Stimulated activated CD4-positive, alpha-beta T cell treated with anti-CD3 and anti-CD28 coated beads, Interleukin-2, amount 100 ng/mL, for 4 hours (primary cell): ENCODE data around the gene SLC16A10.
"Not testable (repeated sequence)": the region's sequence is repeated elsewhere in the genome, so short reads cannot be mapped to it uniquely, and the experiment has no call there.

Experiments
- DNase-seq: peaks from one replicate; pipeline ENCODE4 v3.0.0-alpha.2; 2020; ENCODE audit warnings: low read depth

Gene SLC16A10

GRCh38 chr6:111219785-111220184, 132.5 kb downstream of the SLC16A10 start:
- DNase-seq = no peak

GRCh38 chr6:111220383-111221031, 133.2 kb downstream of the SLC16A10 start:
- no peak for DNase-seq

GRCh38 chr6:111221804-111222203, 134.5 kb downstream of the SLC16A10 start:
- no peak for DNase-seq

GRCh38 chr6:111222341-111222740, 135.0 kb downstream of the SLC16A10 start:
- DNase-seq = no peak

- DNase-seq = no peak
Measured at GRCh38 chr6:111228094-111228493, 140.8 kb downstream of the SLC16A10 start.

GRCh38 chr6:111230351-111231089, 143.2 kb downstream of the SLC16A10 start:
- no peak for DNase-seq

- no peak for DNase-seq
Measured at GRCh38 chr6:111231090-111231459, 143.8 kb downstream of the SLC16A10 start.

GRCh38 chr6:111237852-111238251, 150.5 kb downstream of the SLC16A10 start:
- no peak for DNase-seq

GRCh38 chr6:111238464-111239119, 151.3 kb downstream of the SLC16A10 start:
- no peak for DNase-seq

- DNase-seq = no peak
Measured at GRCh38 chr6:111239461-111239860, 152.2 kb downstream of the SLC16A10 start.

GRCh38 chr6:111242452-111242851, 155.1 kb downstream of the SLC16A10 start:
- no peak for DNase-seq

- DNase-seq = no peak
Measured at GRCh38 chr6:111243095-111243494, 155.8 kb downstream of the SLC16A10 start.

- DNase-seq = no peak
Measured at GRCh38 chr6:111248789-111249188, 161.5 kb downstream of the SLC16A10 start.

- no peak for DNase-seq
Measured at GRCh38 chr6:111250791-111251354, 163.6 kb downstream of the SLC16A10 start.

GRCh38 chr6:111252726-111253125, 165.4 kb downstream of the SLC16A10 start:
- no peak for DNase-seq

- DNase-seq = no peak
Measured at GRCh38 chr6:111254004-111254778, 166.9 kb downstream of the SLC16A10 start.

- DNase-seq = no peak
Measured at GRCh38 chr6:111254779-111255166, 167.5 kb downstream of the SLC16A10 start.

GRCh38 chr6:111255838-111256237, 168.5 kb downstream of the SLC16A10 start:
- not testable (repeated sequence) for DNase-seq

- DNase-seq = no peak
Measured at GRCh38 chr6:111256646-111257045, 169.3 kb downstream of the SLC16A10 start.

- no peak for DNase-seq
Measured at GRCh38 chr6:111258010-111258409, 170.7 kb downstream of the SLC16A10 start.

- no peak for DNase-seq
Measured at GRCh38 chr6:111258615-111259088, 171.3 kb downstream of the SLC16A10 start.
